HepG2 (cell line): ENCODE results near the gene TMEM129. TPM values are rescaled to one million over a fixed set of nuclear protein-coding genes. Genes with fewer than 3 reads are reported as not detected.

Source experiments
- ATAC-seq: fragments of 200-7000 bp; cut with Tn5 transposase; 3 replicates; pipeline ENCODE4 v1.9.1; 2020; ENCODE audit warnings: mild to moderate bottlenecking, moderate library complexity
- BruUV-seq: library from RNA; stranded (reverse); fragments of 400-500 nt; replicated peaks from 2 replicates; lab custom pipeline; 2021; lab: Mats Ljungman, UMichigan
- CTCF ChIA-PET: fragments of 300-600 bp; formaldehyde crosslinking; extraction: SDS; loops from one replicate; lab custom pipeline; 2021; ENCODE audit warnings: low total read pairs, inconsistent platforms, low intra/inter-chr PET ratio; lab: Yijun Ruan, JAX
- POLR2A ChIA-PET: fragments of 350-600 bp; sonication (Branson Sonifier 250); formaldehyde crosslinking; loops from one replicate; lab custom pipeline; 2020; ENCODE audit warnings: antibody characterized with exemption, inconsistent platforms; lab: Yijun Ruan, JAX
- DNase-seq: peaks from one replicate; pipeline ENCODE4 v3.0.0-alpha.2; 2015; ENCODE audit warnings: low spot score
- FAIRE-seq: peaks from 3 replicates; lab custom pipeline; 2011; peaks lifted over from hg19 to GRCh38; lab: Jason Lieb, UNC
- H2AFZ ChIP-seq: one replicate; pipeline ENCODE4 v1.6.1; 2011; ENCODE audit warnings: low read length, inconsistent platforms
- H3K27ac ChIP-seq: fragments of 300-600 bp; 3 replicates; pipeline ENCODE4 v1.8.0; 2011; ENCODE audit warnings: mixed run types, mild to moderate bottlenecking, mixed read lengths, low read length, inconsistent platforms; ENCODE audit not compliant: insufficient read depth; ENCODE audit errors: extremely low read length
- H3K27me3 ChIP-seq, 2 experiments: fragments of 200-600 bp in 1 of 2; 2 replicates in 1 of 2; 3 replicates in 1 of 2; pipeline versions ENCODE4 v1.6.0 to v1.8.0; 2011; ENCODE audit warnings: low read length in 2 of 2, mild to moderate bottlenecking in 2 of 2, moderate library complexity in 2 of 2, inconsistent platforms in 1 of 2; ENCODE audit not compliant: insufficient read depth in 2 of 2, control insufficient read depth in 1 of 2
- H3K36me3 ChIP-seq, 2 experiments: fragments of 200-600 bp in 1 of 2; replicated peaks in 1 of 2; 2 replicates in 1 of 2; 3 replicates in 1 of 2; pipeline versions ENCODE4 v1.5.1 to v1.8.0; 2011; ENCODE audit warnings: low read length in 2 of 2, inconsistent platforms in 1 of 2; ENCODE audit not compliant: insufficient read depth in 2 of 2, control insufficient read depth in 1 of 2
- H3K4me1 ChIP-seq: 2 replicates; pipeline ENCODE4 v1.5.1; 2012; ENCODE audit warnings: low read length, inconsistent platforms; ENCODE audit not compliant: insufficient read depth
- H3K4me2 ChIP-seq: 2 replicates; pipeline ENCODE4 v1.6.0; 2011; ENCODE audit warnings: low read depth, low read length, inconsistent platforms
- H3K4me3 ChIP-seq, 3 experiments: fragments of 200-600 bp in 1 of 3; sonication (generic), shearing (Covaris generic) in 1 of 3; replicated peaks in 1 of 3; 2 replicates each; pipeline ENCODE4 v1.5.1; 2011 to 2016; ENCODE audit warnings: low read length in 3 of 3, inconsistent platforms in 2 of 3, low read depth in 2 of 3, mild to moderate bottlenecking in 2 of 3, control low read depth in 1 of 3, mixed read lengths in 1 of 3; ENCODE audit not compliant: insufficient read depth in 1 of 3
- H3K79me2 ChIP-seq: one replicate; pipeline ENCODE4 v1.6.1; 2011; ENCODE audit warnings: low read length, inconsistent platforms; ENCODE audit not compliant: insufficient read depth
- H3K9ac ChIP-seq: 2 replicates; pipeline ENCODE4 v1.6.0; 2011; ENCODE audit warnings: mild to moderate bottlenecking, low read depth, low read length, inconsistent platforms; ENCODE audit not compliant: insufficient read depth
- H3K9me3 ChIP-seq: 2 replicates; pipeline ENCODE4 v1.5.1; 2012; ENCODE audit warnings: mild to moderate bottlenecking, low read length
- H4K20me1 ChIP-seq: 2 replicates; pipeline ENCODE4 v1.6.0; 2011; ENCODE audit warnings: inconsistent platforms, mild to moderate bottlenecking, low read length, moderate library complexity; ENCODE audit not compliant: insufficient read depth
- BCL3 ChIP-seq: sonication (generic); formaldehyde crosslinking; IDR thresholded peaks from 2 replicates; pipeline ENCODE4 v1.5.1; 2020; ENCODE audit warnings: mild to moderate bottlenecking, missing genetic modification reagents, moderate library complexity
- RXRA ChIP-seq: sonication (generic); formaldehyde crosslinking; IDR thresholded peaks from 2 replicates; pipeline ENCODE4 v1.5.1; 2020; ENCODE audit warnings: missing genetic modification reagents
- SOX13 ChIP-seq, 3 experiments: fragments of 450-650 bp in 1 of 3; sonication (generic) in 1 of 3; formaldehyde crosslinking in 1 of 3; IDR thresholded peaks in 2 of 3; conservative IDR thresholded peaks in 1 of 3; 2 replicates each; pipeline versions ENCODE4 v1.5.0 to v1.6.1; 2016 to 2020; ENCODE audit warnings: antibody characterized with exemption in 1 of 3, mild to moderate bottlenecking in 1 of 3, missing compliant biosample characterization in 1 of 3, missing genetic modification reagents in 1 of 3, moderate library complexity in 1 of 3
- SOX5 ChIP-seq: IDR thresholded peaks from 2 replicates; pipeline ENCODE4 v1.6.1; 2016; ENCODE audit warnings: borderline replicate concordance
- SOX6 ChIP-seq, 2 experiments: fragments of 450-650 bp in 1 of 2; sonication (generic) in 1 of 2; formaldehyde crosslinking in 1 of 2; IDR thresholded peaks; 2 replicates each; pipeline versions ENCODE4 v1.4.0 to v1.6.1; 2017 to 2020; ENCODE audit warnings: antibody characterized with exemption in 1 of 2, mild to moderate bottlenecking in 1 of 2, missing genetic modification reagents in 1 of 2
- STAT5B ChIP-seq: sonication (generic); formaldehyde crosslinking; IDR thresholded peaks from 2 replicates; pipeline ENCODE4 v1.4.0; 2020; ENCODE audit warnings: missing genetic modification reagents
- TCF7 ChIP-seq: sonication (generic); IDR thresholded peaks from 2 replicates; pipeline ENCODE4 v1.6.1; 2016; ENCODE audit warnings: antibody characterized with exemption, low read depth
- ZNF12 ChIP-seq: sonication (generic); formaldehyde crosslinking; IDR thresholded peaks from 2 replicates; pipeline ENCODE4 v1.5.0; 2020; ENCODE audit warnings: missing genetic modification reagents
- ZNF121 ChIP-seq: sonication (generic); formaldehyde crosslinking; IDR thresholded peaks from 2 replicates; pipeline ENCODE4 v1.5.0; 2020; ENCODE audit warnings: mild to moderate bottlenecking, missing genetic modification reagents
- ZNF232 ChIP-seq: sonication (generic); formaldehyde crosslinking; IDR thresholded peaks from 2 replicates; pipeline ENCODE4 v1.4.0; 2020; ENCODE audit warnings: missing genetic modification reagents, borderline replicate concordance
- ZNF263 ChIP-seq: sonication (generic); formaldehyde crosslinking; IDR thresholded peaks from 2 replicates; pipeline ENCODE4 v1.4.0; 2020; ENCODE audit warnings: missing genetic modification reagents
- ZNF567 ChIP-seq: sonication (generic); formaldehyde crosslinking; IDR thresholded peaks from 2 replicates; pipeline ENCODE4 v1.8.1; 2023; ENCODE audit warnings: mild to moderate bottlenecking, missing genetic modification reagents, borderline replicate concordance
- ZNF772 ChIP-seq: sonication (generic); formaldehyde crosslinking; IDR thresholded peaks from 2 replicates; pipeline ENCODE4 v1.5.0; 2020; ENCODE audit warnings: mild to moderate bottlenecking, missing genetic modification reagents
- WGBS: methylation state at CpG from one replicate; pipeline ENCODE4 v1.1.6; 2017; ENCODE audit warnings: low lambda C conversion rate; 5-methylcytosine and 5-hydroxymethylcytosine counted together
- in situ Hi-C: cut with HindIII; loops from 2 replicates; pipeline ENCODE4 v1.10.0; 2017; ENCODE audit warnings: low pct_unique_long_range_greater_than_20kb; ENCODE audit not compliant: extremely low pct_ligation_motif_present
- intact Hi-C: fragments of 100-400 bp; cut with micrococcal nuclease; formaldehyde crosslinking; loops from one replicate; pipeline ENCODE4 v1.10.0; 2022; ENCODE audit not compliant: unreplicated experiment
- polyA plus RNA-seq, 8 experiments: library from polyadenylated mRNA; depleted of rRNA in 3 of 8; stranded (reverse) in 7 of 8; unstranded in 1 of 8; fragments of >200 nt; fragmentation: Illumina TruSeq in 4 of 8; extraction: Trizol in 4 of 8; gene quantifications; 2 replicates each; pipeline versions ENCODE4 v1.2.1 to v1.2.3, GENCODE V29; 2011 to 2016; ENCODE audit warnings: low read depth in 4 of 8, missing spikeins in 1 of 8, mixed read lengths in 1 of 8; ENCODE audit not compliant: insufficient read depth in 1 of 8
- total RNA-seq, 5 experiments: library from RNA; depleted of rRNA; stranded (reverse); fragments of >200 nt; fragmentation: Illumina TruSeq; extraction: Trizol; gene quantifications; 2 replicates each; pipeline ENCODE4 v1.2.3, GENCODE V29; 2016; ENCODE audit warnings: low read depth in 1 of 5
- TF ChIP-seq, protein P1 (sequence below): sonication (generic); formaldehyde crosslinking; IDR thresholded peaks from 2 replicates; pipeline ENCODE4 v1.4.0; 2020; ENCODE audit warnings: missing genetic modification reagents

TMEM129 gene
- total and polyA plus RNA-seq, 2 of the 13 experiments (the other 11 are each of a cell fraction or from before 2014, with no cell fraction given), result 19.0 to 25.8 TPM

- H3K4me3 ChIP-seq, result no peak overlapping the region
- in situ Hi-C loops, result no loop called here
- H3K4me1 ChIP-seq, result peaks cover 49% of the 10 kb centered on the region
- H3K9ac ChIP-seq, result no peak overlapping the region
- H3K36me3 ChIP-seq, result no peaks in the 10 kb centered on the region
- TSS peak; percentile 65 for BruUV-seq
- H3K79me2 ChIP-seq, result no peaks in the 10 kb centered on the region
- peak overlapping the region; percentile 71; the same call in 1 of the 2 replicates for H3K4me2 ChIP-seq
- intact Hi-C loops, result no loop called here
- DNase-seq (no peak), ATAC-seq (no peak), FAIRE-seq (no peak)
- H3K27me3 ChIP-seq, result no peaks in the 10 kb centered on the region
- TF ChIP-seq ZNF232 (CRISPR knock-in tag) (no peak), STAT5B (CRISPR knock-in tag) (no peak), TCF7 (no peak), ZNF567 (CRISPR knock-in tag) (no peak)
- TF ChIP-seq, protein P1, sequence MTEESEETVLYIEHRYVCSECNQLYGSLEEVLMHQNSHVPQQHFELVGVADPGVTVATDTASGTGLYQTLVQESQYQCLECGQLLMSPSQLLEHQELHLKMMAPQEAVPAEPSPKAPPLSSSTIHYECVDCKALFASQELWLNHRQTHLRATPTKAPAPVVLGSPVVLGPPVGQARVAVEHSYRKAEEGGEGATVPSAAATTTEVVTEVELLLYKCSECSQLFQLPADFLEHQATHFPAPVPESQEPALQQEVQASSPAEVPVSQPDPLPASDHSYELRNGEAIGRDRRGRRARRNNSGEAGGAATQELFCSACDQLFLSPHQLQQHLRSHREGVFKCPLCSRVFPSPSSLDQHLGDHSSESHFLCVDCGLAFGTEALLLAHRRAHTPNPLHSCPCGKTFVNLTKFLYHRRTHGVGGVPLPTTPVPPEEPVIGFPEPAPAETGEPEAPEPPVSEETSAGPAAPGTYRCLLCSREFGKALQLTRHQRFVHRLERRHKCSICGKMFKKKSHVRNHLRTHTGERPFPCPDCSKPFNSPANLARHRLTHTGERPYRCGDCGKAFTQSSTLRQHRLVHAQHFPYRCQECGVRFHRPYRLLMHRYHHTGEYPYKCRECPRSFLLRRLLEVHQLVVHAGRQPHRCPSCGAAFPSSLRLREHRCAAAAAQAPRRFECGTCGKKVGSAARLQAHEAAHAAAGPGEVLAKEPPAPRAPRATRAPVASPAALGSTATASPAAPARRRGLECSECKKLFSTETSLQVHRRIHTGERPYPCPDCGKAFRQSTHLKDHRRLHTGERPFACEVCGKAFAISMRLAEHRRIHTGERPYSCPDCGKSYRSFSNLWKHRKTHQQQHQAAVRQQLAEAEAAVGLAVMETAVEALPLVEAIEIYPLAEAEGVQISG (CRISPR knock-in tag), result no peak
- no peak overlapping the region for H2AFZ ChIP-seq
- H4K20me1 ChIP-seq, result no peaks in the 10 kb centered on the region
- POLR2A ChIA-PET, result no interaction called here
- H3K9me3 ChIP-seq, result no peaks in the 10 kb centered on the region
- WGBS, result 82% methylated on average over 13 of the region's 13 CpGs
- H3K27ac ChIP-seq, result no peak overlapping the region
- CTCF ChIA-PET, result no interaction called here
Measured at GRCh38 chr4:1682860-1683259, 38.3 kb downstream of the TMEM129 start.

GRCh38 chr4:1678244-1678643 is 42.9 kb downstream of the TMEM129 start:
- no peak overlapping the region for H3K4me3 ChIP-seq
- ChIA-PET POLR2A (no interaction called here), CTCF (no interaction called here)
- DNase-seq (peak; percentile 35), ATAC-seq (peak; percentile 19; the same call in 1 of the 3 replicates), FAIRE-seq (no peak)
- no peaks in the 10 kb centered on the region for H3K9me3 ChIP-seq
- in situ Hi-C loops, result no loop called here
- H3K4me1 ChIP-seq, result peaks cover 38% of the 10 kb centered on the region
- no peak overlapping the region for H3K4me2 ChIP-seq
- intact Hi-C loops, result no loop called here
- H3K36me3 ChIP-seq, result no peaks in the 10 kb centered on the region
- peaks cover 0 to 17% of the 10 kb centered on the region in 2 experiments; a peak in 2 of 5 replicates for H3K27me3 ChIP-seq
- 5% methylated on average over 5 of the region's 5 CpGs for WGBS
- H3K79me2 ChIP-seq, result no peaks in the 10 kb centered on the region
- TF ChIP-seq RXRA (CRISPR knock-in tag), result peak; percentile 51; the same call in 1 of the 2 replicates
- no peak for TF ChIP-seq SOX6 (IDR thresholded peaks at IDR 0.05)
- peak; percentile 45; the same call in 1 of the 2 replicates for TF ChIP-seq SOX6 (CRISPR knock-in tag; IDR thresholded peaks at IDR 0.05)
- peak; percentile 41 for TF ChIP-seq ZNF121 (CRISPR knock-in tag)
- no peak for TF ChIP-seq ZNF12
- no peak for TF ChIP-seq ZNF772 (CRISPR knock-in tag)
- TF ChIP-seq ZNF263 (CRISPR knock-in tag), result peak; percentile 79
- TF ChIP-seq SOX5 (CRISPR knock-in tag), result 0 out of 2 replicates have a peak, but pooled peaks have one; percentile 11
- no peak for TF ChIP-seq SOX13 (IDR thresholded peaks at IDR 0.05)
- peak in 1 of 2 experiments; percentile 24; a peak in 1 of 4 replicates for TF ChIP-seq SOX13 (CRISPR knock-in tag; conservative IDR thresholded peaks at IDR 0.05 in 1 of 2, IDR thresholded peaks at IDR 0.05 in 1 of 2)
- TF ChIP-seq BCL3 (CRISPR knock-in tag), result no peak
- no peak overlapping the region for H3K27ac ChIP-seq
- H4K20me1 ChIP-seq, result no peaks in the 10 kb centered on the region
- H2AFZ ChIP-seq, result no peak overlapping the region
- H3K9ac ChIP-seq, result no peak overlapping the region
- no TSS peak for BruUV-seq
